Activated naive CD4-positive, alpha-beta T cell treated with anti-CD3 and anti-CD28 coated beads, Interleukin-2, amount 10 ng/mL, durations not matched to agents 7 days and 5 days (primary cell): Measurements from ENCODE around the gene RAB19.
"Not testable (repeated sequence)": the region's sequence is repeated elsewhere in the genome, so short reads cannot be mapped to it uniquely, and the experiment has no call there.

Experiments
- CTCF ChIA-PET: fragments of 350-600 bp; sonication (Branson Sonifier 250); formaldehyde crosslinking; loops from one replicate; lab custom pipeline; 2021; ENCODE audit warnings: antibody characterized with exemption; lab: Charles Lee
- DNase-seq: peaks from one replicate; pipeline ENCODE4 v3.0.0-alpha.2; 2020
- H3K27ac Mint-ChIP-seq: one replicate; pipeline ENCODE4 v1.8.0; 2021; ENCODE audit warnings: mild to moderate bottlenecking, moderate library complexity, mixed read lengths
- H3K27me3 Mint-ChIP-seq: one replicate; pipeline ENCODE4 v1.8.0; 2021; ENCODE audit warnings: mild to moderate bottlenecking, mixed read lengths
- H3K36me3 Mint-ChIP-seq: one replicate; pipeline ENCODE4 v1.8.0; 2021; ENCODE audit warnings: mixed read lengths
- H3K4me1 Mint-ChIP-seq: one replicate; pipeline ENCODE4 v1.8.0; 2021; ENCODE audit warnings: mixed read lengths
- H3K4me3 Mint-ChIP-seq: one replicate; pipeline ENCODE4 v1.8.0; 2021; ENCODE audit warnings: mild to moderate bottlenecking, moderate library complexity, mixed read lengths
- H3K9me3 Mint-ChIP-seq: one replicate; pipeline ENCODE4 v1.8.0; 2021; ENCODE audit warnings: mixed read lengths

RAB19 gene

GRCh38 chr7:140453273-140453672 lies 49.4 kb downstream of the RAB19 start:
- Mint-ChIP-seq H3K36me3 (peaks cover 43% of the 10 kb centered on the region), H3K27ac (no peak overlapping the region), H3K4me1 (peaks cover 32% of the 10 kb centered on the region), H3K9me3 (no peaks in the 10 kb centered on the region), H3K4me3 (no peak overlapping the region), H3K27me3 (no peaks in the 10 kb centered on the region)
- no peak for DNase-seq
- CTCF ChIA-PET: interaction anchor here (0.6 to 1.5 kb wide), 3 partner anchors 10 to 33 kb away, joined by 3 to 4 read pairs (median 4); no protein-coding TSS in a partner anchor

GRCh38 chr7:140453785-140454656 lies 50.2 kb downstream of the RAB19 start:
- H3K36me3 Mint-ChIP-seq: peaks cover 48% of the 10 kb centered on the region
- peak overlapping the region; percentile 3 for H3K27ac Mint-ChIP-seq
- peaks cover 32% of the 10 kb centered on the region for H3K4me1 Mint-ChIP-seq
- CTCF ChIA-PET: interaction anchor here (0.6 to 1.5 kb wide), 3 partner anchors 10 to 34 kb away, joined by 3 to 4 read pairs (median 4); no protein-coding TSS in a partner anchor
- DNase-seq, H3K9me3 Mint-ChIP-seq, H3K4me3 Mint-ChIP-seq, H3K27me3 Mint-ChIP-seq: not testable (repeated sequence)

GRCh38 chr7:140454657-140455015 lies 50.8 kb downstream of the RAB19 start:
- DNase-seq: no peak
- no peaks in the 10 kb centered on the region for H3K9me3 Mint-ChIP-seq
- H3K4me3 Mint-ChIP-seq: no peak overlapping the region
- H3K27ac Mint-ChIP-seq: peak overlapping the region; percentile 6
- no peaks in the 10 kb centered on the region for H3K27me3 Mint-ChIP-seq
- H3K36me3 Mint-ChIP-seq: peaks cover 54% of the 10 kb centered on the region
- H3K4me1 Mint-ChIP-seq: peaks cover 32% of the 10 kb centered on the region
- CTCF ChIA-PET: interaction anchor here (0.6 to 1.5 kb wide), 3 partner anchors 11 to 1200 kb away, joined by 3 to 5 read pairs (median 4); no protein-coding TSS in a partner anchor

- DNase-seq: no peak
- no peak overlapping the region for H3K27ac Mint-ChIP-seq
- peaks cover 60% of the 10 kb centered on the region for H3K36me3 Mint-ChIP-seq
- CTCF ChIA-PET: interaction anchor here (0.6 to 1.7 kb wide), 3 partner anchors 10 to 36 kb away, joined by 3 to 6 read pairs (median 5); no protein-coding TSS in a partner anchor
- H3K4me3 Mint-ChIP-seq: no peak overlapping the region
- peaks cover 24% of the 10 kb centered on the region for H3K4me1 Mint-ChIP-seq
- H3K27me3 Mint-ChIP-seq: no peaks in the 10 kb centered on the region
- H3K9me3 Mint-ChIP-seq: no peaks in the 10 kb centered on the region
Measured at GRCh38 chr7:140455743-140456142, 51.9 kb downstream of the RAB19 start.

- Mint-ChIP-seq H3K4me1 (peaks cover 22% of the 10 kb centered on the region), H3K27ac (no peak overlapping the region), H3K4me3 (no peak overlapping the region), H3K27me3 (no peaks in the 10 kb centered on the region), H3K36me3 (peaks cover 66% of the 10 kb centered on the region), H3K9me3 (no peaks in the 10 kb centered on the region)
- no peak for DNase-seq
- CTCF ChIA-PET: interaction anchor here (0.6 to 1.7 kb wide), 2 partner anchors 11 to 37 kb away, joined by 3 to 6 read pairs; no protein-coding TSS in a partner anchor
Measured at GRCh38 chr7:140456551-140457051, 52.7 kb downstream of the RAB19 start.

GRCh38 chr7:140458201-140458600 lies 54.3 kb downstream of the RAB19 start:
- no peak for DNase-seq
- no peak overlapping the region for H3K4me3 Mint-ChIP-seq
- H3K4me1 Mint-ChIP-seq: peaks cover 23% of the 10 kb centered on the region
- CTCF ChIA-PET: no interaction called here
- peaks cover 60% of the 10 kb centered on the region for H3K36me3 Mint-ChIP-seq
- no peaks in the 10 kb centered on the region for H3K27me3 Mint-ChIP-seq
- H3K27ac Mint-ChIP-seq: no peak overlapping the region
- H3K9me3 Mint-ChIP-seq: no peaks in the 10 kb centered on the region

GRCh38 chr7:140458916-140459315 lies 55.1 kb downstream of the RAB19 start:
- no peaks in the 10 kb centered on the region for H3K27me3 Mint-ChIP-seq
- peaks cover 57% of the 10 kb centered on the region for H3K36me3 Mint-ChIP-seq
- H3K9me3 Mint-ChIP-seq: no peaks in the 10 kb centered on the region
- peaks cover 21% of the 10 kb centered on the region for H3K4me1 Mint-ChIP-seq
- H3K4me3 Mint-ChIP-seq: no peak overlapping the region
- no peak for DNase-seq
- no peak overlapping the region for H3K27ac Mint-ChIP-seq
- CTCF ChIA-PET: no interaction called here

GRCh38 chr7:140463111-140463510 lies 59.3 kb downstream of the RAB19 start:
- Mint-ChIP-seq H3K27me3 (no peaks in the 10 kb centered on the region), H3K9me3 (no peaks in the 10 kb centered on the region), H3K36me3 (peaks cover 47% of the 10 kb centered on the region), H3K27ac (no peak overlapping the region), H3K4me3 (no peak overlapping the region), H3K4me1 (peaks cover 6% of the 10 kb centered on the region)
- DNase-seq: no peak
- CTCF ChIA-PET: interaction anchor here (0.8 to 1.5 kb wide), 4 partner anchors 14 to 55 kb away, joined by 3 to 4 read pairs (median 3); no protein-coding TSS in a partner anchor

- H3K27ac Mint-ChIP-seq: peak overlapping the region; percentile 93
- no peaks in the 10 kb centered on the region for H3K9me3 Mint-ChIP-seq
- peaks cover 6% of the 10 kb centered on the region for H3K27me3 Mint-ChIP-seq
- CTCF ChIA-PET: interaction anchor here (0.6 to 4.6 kb wide), 8 partner anchors 9 to 335 kb away, joined by 3 to 32 read pairs (median 4); no protein-coding TSS in a partner anchor
- peak overlapping the region; percentile 87 for H3K4me3 Mint-ChIP-seq
- DNase-seq: peak; percentile 66
- peaks cover 38% of the 10 kb centered on the region for H3K4me1 Mint-ChIP-seq
- peaks cover 10% of the 10 kb centered on the region for H3K36me3 Mint-ChIP-seq
Measured at GRCh38 chr7:140475747-140476333, 72.0 kb downstream of the RAB19 start.

GRCh38 chr7:140476698-140477261 lies 72.9 kb downstream of the RAB19 start:
- CTCF ChIA-PET: interaction anchor here (0.6 to 4.6 kb wide), 10 partner anchors 13 to 198 kb away, joined by 3 to 32 read pairs (median 3); no protein-coding TSS in a partner anchor

More at GRCh38 chr7:140476698-140477261, 72.9 kb downstream of the RAB19 start:
- Mint-ChIP-seq H3K4me1 (peaks cover 38% of the 10 kb centered on the region), H3K9me3 (no peaks in the 10 kb centered on the region), H3K4me3 (peak overlapping the region; percentile 87), H3K27ac (peak overlapping the region; percentile 93), H3K36me3 (peaks cover 6% of the 10 kb centered on the region), H3K27me3 (peaks cover 6% of the 10 kb centered on the region)
- no peak for DNase-seq
